ENCODE results near the gene GZMM.
"Not testable (repeated sequence)": the region's sequence is repeated elsewhere in the genome, so short reads cannot be mapped to it uniquely, and the experiment has no call there.

GZMM gene

GRCh38 chr19:583198-583967 lies 39.5 kb downstream of the GZMM start:
- TF ChIP-seq CTCF (conservative IDR thresholded peaks at IDR 0.05): no peak
- H3K27ac ChIP-seq: no peak overlapping the region

GRCh38 chr19:583968-584239 lies 40.1 kb downstream of the GZMM start:
- no peak overlapping the region for H3K27ac ChIP-seq
- TF ChIP-seq ZFX (IDR thresholded peaks at IDR 0.05): no peak
- no peak for TF ChIP-seq CTCF (conservative IDR thresholded peaks at IDR 0.05)

GRCh38 chr19:584240-585001 lies 40.6 kb downstream of the GZMM start:
- TF ChIP-seq CTCF (conservative IDR thresholded peaks at IDR 0.05) (peak; percentile 95), ZFX (IDR thresholded peaks at IDR 0.05) (no peak)
- H3K27ac ChIP-seq: no peak overlapping the region

- not testable (repeated sequence) for H3K27ac ChIP-seq
Measured at GRCh38 chr19:585146-585545, 41.3 kb downstream of the GZMM start.

- TF ChIP-seq ZFX (IDR thresholded peaks at IDR 0.05) (no peak), CTCF (conservative IDR thresholded peaks at IDR 0.05) (no peak)
- no peak overlapping the region for H3K27ac ChIP-seq
Measured at GRCh38 chr19:585551-586110, 41.8 kb downstream of the GZMM start.

- TF ChIP-seq ZFX (IDR thresholded peaks at IDR 0.05) (no peak), CTCF (conservative IDR thresholded peaks at IDR 0.05) (peak; percentile 84)
- H3K27ac ChIP-seq: no peak overlapping the region
Measured at GRCh38 chr19:588093-588740, 44.4 kb downstream of the GZMM start.

- no peak for TF ChIP-seq ZFX (IDR thresholded peaks at IDR 0.05)
- H3K27ac ChIP-seq: no peak overlapping the region
Measured at GRCh38 chr19:588741-589692, 45.2 kb downstream of the GZMM start.
